ENCODE data around the gene RAB40C. TPM values are rescaled to one million over a fixed set of nuclear protein-coding genes. Genes with fewer than 3 reads are reported as not detected.
A peak's percentile ranks its signal among the peaks of the same experiment; 100 is the strongest.

RAB40C gene
- total and polyA plus RNA-seq, 4 donors, result 25.1 to 58.9 (median 43.9) TPM

DNA sequence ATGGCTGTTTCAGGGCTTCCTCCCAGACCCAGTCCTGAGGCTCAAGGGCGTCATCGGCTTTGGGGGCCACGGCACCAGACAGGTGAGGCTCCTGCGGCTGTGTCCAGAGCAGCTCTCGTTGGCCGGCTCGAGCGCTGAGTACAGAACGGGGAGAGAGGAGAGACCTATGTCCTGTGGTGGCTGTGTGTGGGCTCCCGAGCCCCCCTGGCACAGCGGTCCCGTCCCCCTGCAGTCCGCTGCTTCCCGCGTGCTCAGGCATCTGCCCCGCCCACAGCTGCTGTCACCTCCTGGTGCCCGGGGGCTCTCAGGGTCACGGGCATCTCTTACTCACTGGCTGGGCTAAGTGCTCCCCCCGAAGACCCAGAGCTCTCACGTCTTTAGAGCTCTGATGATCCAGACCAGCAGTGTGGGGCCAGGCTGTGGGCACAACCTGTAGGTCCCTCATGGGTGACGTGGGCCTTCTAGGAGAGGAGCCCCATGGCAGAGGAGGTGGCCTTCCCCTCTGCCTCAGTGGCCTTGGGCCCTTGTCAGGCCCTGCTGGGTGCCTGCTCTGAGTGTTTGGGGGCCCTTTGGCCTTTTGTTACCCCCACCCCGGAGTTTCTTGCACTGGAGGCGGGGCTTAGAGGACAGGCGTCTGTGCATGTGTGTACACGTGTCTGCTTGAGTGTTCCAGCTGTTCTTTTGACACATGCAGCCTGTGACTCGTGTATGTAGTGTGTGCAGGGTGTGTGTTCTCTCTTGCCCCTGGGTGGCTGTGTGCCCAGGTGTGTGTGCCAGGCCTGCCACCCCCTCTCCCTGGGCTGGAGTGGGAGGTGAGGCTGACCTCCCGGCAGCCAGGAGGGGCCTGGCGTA is 62.8 kb downstream of the RAB40C start:
- H3K27ac ChIP-seq (ENCODE audit: low read depth in 1 of 2, low read length in 1 of 2), result no peak overlapping the region
- H3K27me3 ChIP-seq (ENCODE audit: control insufficient read depth in 3 of 3, insufficient read depth in 3 of 3, low read length in 2 of 3), result no peaks in the 10 kb centered on the region
- no peak overlapping the region for H3K9ac ChIP-seq (ENCODE audit: insufficient read depth in 1 of 2, low read length in 2 of 2)
- ATAC-seq (ENCODE audit: insufficient read depth, low FRiP score), result no peak
- H3K4me3 ChIP-seq, result no peak overlapping the region
- H3K36me3 ChIP-seq (ENCODE audit: control insufficient read depth in 4 of 4, insufficient read depth in 4 of 4, low read length in 4 of 4), result peaks cover 0 to 25% (median 5%) of the 10 kb centered on the region in 4 donors
- WGBS, 2 donors, result 82 to 91% methylated on average over 28 of the region's 28 CpGs
- TF ChIP-seq, protein P1, sequence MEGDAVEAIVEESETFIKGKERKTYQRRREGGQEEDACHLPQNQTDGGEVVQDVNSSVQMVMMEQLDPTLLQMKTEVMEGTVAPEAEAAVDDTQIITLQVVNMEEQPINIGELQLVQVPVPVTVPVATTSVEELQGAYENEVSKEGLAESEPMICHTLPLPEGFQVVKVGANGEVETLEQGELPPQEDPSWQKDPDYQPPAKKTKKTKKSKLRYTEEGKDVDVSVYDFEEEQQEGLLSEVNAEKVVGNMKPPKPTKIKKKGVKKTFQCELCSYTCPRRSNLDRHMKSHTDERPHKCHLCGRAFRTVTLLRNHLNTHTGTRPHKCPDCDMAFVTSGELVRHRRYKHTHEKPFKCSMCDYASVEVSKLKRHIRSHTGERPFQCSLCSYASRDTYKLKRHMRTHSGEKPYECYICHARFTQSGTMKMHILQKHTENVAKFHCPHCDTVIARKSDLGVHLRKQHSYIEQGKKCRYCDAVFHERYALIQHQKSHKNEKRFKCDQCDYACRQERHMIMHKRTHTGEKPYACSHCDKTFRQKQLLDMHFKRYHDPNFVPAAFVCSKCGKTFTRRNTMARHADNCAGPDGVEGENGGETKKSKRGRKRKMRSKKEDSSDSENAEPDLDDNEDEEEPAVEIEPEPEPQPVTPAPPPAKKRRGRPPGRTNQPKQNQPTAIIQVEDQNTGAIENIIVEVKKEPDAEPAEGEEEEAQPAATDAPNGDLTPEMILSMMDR (IDR thresholded peaks at IDR 0.05; ENCODE audit: control extremely low read depth, extremely low read depth), result no peak
- H3K9me3 ChIP-seq (ENCODE audit: control insufficient read depth in 4 of 4, insufficient read depth in 3 of 4, low read length in 3 of 4), result no peaks in the 10 kb centered on the region
- peaks cover 0 to 19% (median 7%) of the 10 kb centered on the region in 5 donors for H3K4me1 ChIP-seq (ENCODE audit: control insufficient read depth in 5 of 5, insufficient read depth in 5 of 5, low read length in 5 of 5)
- peak in 2 of 3 donors; percentile 51 to 52 for DNase-seq

DNA sequence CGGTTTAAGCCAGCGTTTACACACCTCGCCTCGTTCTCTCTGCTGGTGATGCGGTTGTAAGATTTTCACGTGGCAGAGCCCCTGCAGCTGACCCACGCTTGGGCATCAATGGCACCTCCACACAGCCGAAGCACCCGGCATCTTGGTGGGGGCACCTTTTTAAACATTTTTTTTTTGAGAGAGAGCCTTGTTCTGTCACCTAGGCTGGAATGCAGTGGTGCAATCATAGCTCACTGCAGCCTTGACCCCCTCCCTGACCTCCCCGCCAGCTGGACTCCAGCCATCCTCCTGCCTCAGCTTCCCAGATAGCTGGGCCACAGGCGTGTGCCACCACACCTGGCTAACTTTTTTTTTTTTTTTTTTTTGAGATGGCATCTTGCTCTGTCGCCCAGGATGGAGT is 64.2 kb downstream of the RAB40C start:
- TF ChIP-seq, protein P1 (IDR thresholded peaks at IDR 0.05; ENCODE audit: control extremely low read depth, extremely low read depth), result no peak
- Histone ChIP-seq H3K9ac (ENCODE audit: insufficient read depth in 1 of 2, low read length in 2 of 2) (no peak overlapping the region), H3K27me3 (ENCODE audit: control insufficient read depth in 3 of 3, insufficient read depth in 3 of 3, low read length in 2 of 3) (no peaks in the 10 kb centered on the region), H3K9me3 (ENCODE audit: control insufficient read depth in 4 of 4, insufficient read depth in 3 of 4, low read length in 3 of 4) (no peaks in the 10 kb centered on the region), H3K27ac (ENCODE audit: low read depth in 1 of 2, low read length in 1 of 2) (no peak overlapping the region), H3K4me3 (no peak overlapping the region), H3K36me3 (ENCODE audit: control insufficient read depth in 4 of 4, insufficient read depth in 4 of 4, low read length in 4 of 4) (peaks cover 0 to 29% (median 5%) of the 10 kb centered on the region in 4 donors), H3K4me1 (ENCODE audit: control insufficient read depth in 5 of 5, insufficient read depth in 5 of 5, low read length in 5 of 5) (peaks cover 0 to 11% (median 2%) of the 10 kb centered on the region in 5 donors)
- 92 to 95% methylated on average over 12 of the region's 12 CpGs for WGBS, 2 donors
- DNase-seq (no peak), ATAC-seq (ENCODE audit: insufficient read depth, low FRiP score) (no peak)

DNA sequence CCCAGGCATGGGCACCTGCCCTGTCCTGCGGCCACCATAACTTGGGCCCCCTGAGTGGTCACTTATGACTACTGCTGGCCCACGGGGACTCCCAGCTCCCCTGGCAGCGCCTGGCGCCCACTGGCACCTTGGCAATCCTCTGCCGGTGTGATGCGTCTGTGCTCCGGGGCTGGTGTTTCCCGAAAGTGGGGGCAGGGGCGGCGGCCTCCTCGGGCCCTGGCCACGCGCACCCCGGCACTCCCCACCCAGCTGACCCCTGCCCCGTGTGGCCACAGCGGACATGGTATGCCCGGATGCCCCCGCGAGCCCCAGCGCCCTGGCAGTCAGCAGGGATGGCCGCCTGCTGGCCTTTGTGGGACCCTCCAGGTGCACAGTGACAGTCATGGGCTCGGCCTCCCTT is 67.6 kb downstream of the RAB40C start:
- no peak for ATAC-seq (ENCODE audit: insufficient read depth, low FRiP score)
- H3K36me3 ChIP-seq (ENCODE audit: control insufficient read depth in 4 of 4, insufficient read depth in 4 of 4, low read length in 4 of 4), result peaks cover 0 to 35% (median 2%) of the 10 kb centered on the region in 4 donors
- H3K4me3 ChIP-seq, result no peak overlapping the region
- TF ChIP-seq, protein P1 (IDR thresholded peaks at IDR 0.05; ENCODE audit: control extremely low read depth, extremely low read depth), result no peak
- no peak overlapping the region for H3K9ac ChIP-seq (ENCODE audit: insufficient read depth in 1 of 2, low read length in 2 of 2)
- DNase-seq, result no peak
- H3K27ac ChIP-seq (ENCODE audit: low read depth in 1 of 2, low read length in 1 of 2), result no peak overlapping the region
- no peaks in the 10 kb centered on the region for H3K9me3 ChIP-seq (ENCODE audit: control insufficient read depth in 4 of 4, insufficient read depth in 3 of 4, low read length in 3 of 4)
- WGBS, 2 donors, result 92 to 96% methylated on average over 22 of the region's 22 CpGs
- H3K4me1 ChIP-seq (ENCODE audit: control insufficient read depth in 5 of 5, insufficient read depth in 5 of 5, low read length in 5 of 5), result peaks cover 0 to 7% (median 2%) of the 10 kb centered on the region in 5 donors
- H3K27me3 ChIP-seq (ENCODE audit: control insufficient read depth in 3 of 3, insufficient read depth in 3 of 3, low read length in 2 of 3), result no peaks in the 10 kb centered on the region

All from lung (tissue), 12 donors.